DND-41 (cell line): ENCODE results near the gene STARD7.

ENCODE experiments used
- ATAC-seq: fragments of 200-7000 bp; cut with Tn5 transposase; 3 replicates; pipeline ENCODE4 v1.9.1; 2021; ENCODE audit warnings: low read depth; ENCODE audit not compliant: insufficient read depth
- DNase-seq: peaks from one replicate; pipeline ENCODE4 v3.0.0-alpha.2; 2020
- H2AFZ ChIP-seq: 2 replicates; pipeline ENCODE4 v1.6.0; 2012; ENCODE audit warnings: low read depth, low read length
- H3K27ac ChIP-seq: 2 replicates; pipeline ENCODE4 v1.5.1; 2012; ENCODE audit warnings: low read length, inconsistent platforms
- H3K27me3 ChIP-seq: fragments of 200-600 bp; sonication (generic); 2 replicates; pipeline ENCODE4 v1.6.0; 2012; ENCODE audit warnings: low read length, mild to moderate bottlenecking, inconsistent platforms; ENCODE audit not compliant: insufficient read depth, poor library complexity
- H3K36me3 ChIP-seq: 2 replicates; pipeline ENCODE4 v1.5.1; 2012; ENCODE audit warnings: low read length, inconsistent platforms; ENCODE audit not compliant: insufficient read depth
- H3K4me1 ChIP-seq: 2 replicates; pipeline ENCODE4 v1.5.1; 2012; ENCODE audit warnings: mild to moderate bottlenecking, low read length; ENCODE audit not compliant: insufficient read depth
- H3K4me2 ChIP-seq: 2 replicates; pipeline ENCODE4 v1.6.0; 2012; ENCODE audit warnings: mild to moderate bottlenecking, moderate library complexity, low read length, inconsistent platforms; ENCODE audit not compliant: insufficient read depth
- H3K4me3 ChIP-seq, 2 experiments: fragments of 200-600 bp in 1 of 2; shearing (Covaris generic) in 1 of 2; 2 replicates each; pipeline ENCODE4 v1.5.1; 2012 to 2016; ENCODE audit warnings: inconsistent platforms in 2 of 2, low read length in 2 of 2, mild to moderate bottlenecking in 2 of 2, low read depth in 1 of 2, moderate library complexity in 1 of 2
- H3K79me2 ChIP-seq: 2 replicates; pipeline ENCODE4 v1.6.0; 2012; ENCODE audit warnings: low read length, inconsistent platforms; ENCODE audit not compliant: insufficient read depth
- H3K9ac ChIP-seq: 2 replicates; pipeline ENCODE4 v1.6.0; 2012; ENCODE audit warnings: low read depth, mild to moderate bottlenecking, inconsistent platforms, low read length, moderate library complexity
- H3K9me3 ChIP-seq: 2 replicates; pipeline ENCODE4 v1.5.1; 2012; ENCODE audit warnings: low read length, moderate library complexity, mild to moderate bottlenecking, inconsistent platforms; ENCODE audit not compliant: insufficient read depth, severe bottlenecking
- H4K20me1 ChIP-seq: 2 replicates; pipeline ENCODE4 v1.6.0; 2012; ENCODE audit warnings: low read length; ENCODE audit not compliant: insufficient read depth
- EZH2 ChIP-seq: IDR thresholded peaks from 3 replicates; pipeline ENCODE4 v1.6.1; 2012; ENCODE audit warnings: borderline replicate concordance, low read depth, mild to moderate bottlenecking, moderate library complexity, low read length, inconsistent platforms; ENCODE audit not compliant: severe bottlenecking
- TF ChIP-seq, protein P1 (sequence below): IDR thresholded peaks from 2 replicates; pipeline ENCODE4 v1.5.1; 2012; ENCODE audit warnings: borderline replicate concordance, low read length, moderate library complexity, mild to moderate bottlenecking; ENCODE audit not compliant: poor library complexity, severe bottlenecking; ENCODE audit errors: extremely low read depth

Gene STARD7

GRCh38 chr2:96249654-96250053 lies 41.0 kb upstream of the STARD7 start:
- Histone ChIP-seq H2AFZ (no peak overlapping the region), H3K27ac (no peak overlapping the region), H3K9me3 (no peaks in the 10 kb centered on the region), H4K20me1 (no peaks in the 10 kb centered on the region), H3K9ac (no peak overlapping the region), H3K79me2 (no peaks in the 10 kb centered on the region), H3K4me1 (no peaks in the 10 kb centered on the region), H3K4me3 (no peak overlapping the region), H3K4me2 (no peak overlapping the region), H3K27me3 (no peaks in the 10 kb centered on the region), H3K36me3 (peaks cover 36% of the 10 kb centered on the region)
- DNase-seq (no peak), ATAC-seq (no peak)
- TF ChIP-seq, protein P1, sequence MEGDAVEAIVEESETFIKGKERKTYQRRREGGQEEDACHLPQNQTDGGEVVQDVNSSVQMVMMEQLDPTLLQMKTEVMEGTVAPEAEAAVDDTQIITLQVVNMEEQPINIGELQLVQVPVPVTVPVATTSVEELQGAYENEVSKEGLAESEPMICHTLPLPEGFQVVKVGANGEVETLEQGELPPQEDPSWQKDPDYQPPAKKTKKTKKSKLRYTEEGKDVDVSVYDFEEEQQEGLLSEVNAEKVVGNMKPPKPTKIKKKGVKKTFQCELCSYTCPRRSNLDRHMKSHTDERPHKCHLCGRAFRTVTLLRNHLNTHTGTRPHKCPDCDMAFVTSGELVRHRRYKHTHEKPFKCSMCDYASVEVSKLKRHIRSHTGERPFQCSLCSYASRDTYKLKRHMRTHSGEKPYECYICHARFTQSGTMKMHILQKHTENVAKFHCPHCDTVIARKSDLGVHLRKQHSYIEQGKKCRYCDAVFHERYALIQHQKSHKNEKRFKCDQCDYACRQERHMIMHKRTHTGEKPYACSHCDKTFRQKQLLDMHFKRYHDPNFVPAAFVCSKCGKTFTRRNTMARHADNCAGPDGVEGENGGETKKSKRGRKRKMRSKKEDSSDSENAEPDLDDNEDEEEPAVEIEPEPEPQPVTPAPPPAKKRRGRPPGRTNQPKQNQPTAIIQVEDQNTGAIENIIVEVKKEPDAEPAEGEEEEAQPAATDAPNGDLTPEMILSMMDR, result no peak
- TF ChIP-seq EZH2, result no peak

GRCh38 chr2:96248624-96249023 lies 40.0 kb upstream of the STARD7 start:
- ATAC-seq (peak; percentile 22; the same call in 2 of the 3 replicates), DNase-seq (no peak)
- Histone ChIP-seq H3K4me1 (no peaks in the 10 kb centered on the region), H3K4me2 (no peak overlapping the region), H3K9me3 (no peaks in the 10 kb centered on the region), H3K79me2 (no peaks in the 10 kb centered on the region), H3K36me3 (peaks cover 25% of the 10 kb centered on the region), H2AFZ (no peak overlapping the region), H3K27ac (no peak overlapping the region), H4K20me1 (no peaks in the 10 kb centered on the region), H3K27me3 (no peaks in the 10 kb centered on the region), H3K9ac (no peak overlapping the region), H3K4me3 (no peak overlapping the region)
- TF ChIP-seq, protein P1, result no peak
- no peak for TF ChIP-seq EZH2

GRCh38 chr2:96247896-96248295 lies 39.3 kb upstream of the STARD7 start:
- H2AFZ ChIP-seq, result no peak overlapping the region
- no peak for ATAC-seq

More at GRCh38 chr2:96247896-96248295, 39.3 kb upstream of the STARD7 start:
- TF ChIP-seq, protein P1, result no peak
- no peak for TF ChIP-seq EZH2
- Histone ChIP-seq H3K9me3 (no peaks in the 10 kb centered on the region), H3K27ac (no peak overlapping the region), H3K36me3 (peaks cover 18% of the 10 kb centered on the region), H3K27me3 (no peaks in the 10 kb centered on the region), H3K9ac (no peak overlapping the region), H3K4me2 (no peak overlapping the region), H3K4me3 (no peak overlapping the region), H4K20me1 (no peaks in the 10 kb centered on the region), H3K79me2 (no peaks in the 10 kb centered on the region), H3K4me1 (no peaks in the 10 kb centered on the region)
- DNase-seq, result no peak
